ENCODE measurements around the gene JADE2. TPM values are rescaled to one million over a fixed set of nuclear protein-coding genes. Genes with fewer than 3 reads are reported as not detected.
"Not testable (repeated sequence)": the region's sequence is repeated elsewhere in the genome, so short reads cannot be mapped to it uniquely, and the experiment has no call there.

The JADE2 gene
- total RNA-seq, 1 experiment from 2014 or later = 39.9 TPM

DNA sequence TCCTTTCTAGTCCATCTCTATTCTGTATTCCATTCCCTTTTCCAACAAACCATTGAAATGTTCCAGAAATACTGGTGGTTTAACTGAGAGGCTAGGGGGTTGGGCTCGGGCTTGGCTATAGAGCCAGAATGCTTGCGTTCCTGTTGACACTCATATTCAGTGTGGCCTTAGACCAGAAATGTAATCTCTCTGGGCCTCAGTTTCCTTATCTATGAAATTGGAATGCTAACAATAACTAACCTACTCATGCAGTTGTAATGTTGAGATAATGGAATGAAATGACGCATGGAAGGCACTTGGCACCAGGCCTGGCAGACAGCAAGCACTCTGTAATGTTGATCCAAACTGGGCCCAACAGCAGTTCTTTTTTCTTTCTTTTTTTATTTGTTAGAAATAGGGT, 26.8 kb downstream of the JADE2 start (continued):
- TF ChIP-seq ZNF274 (IDR thresholded peaks at IDR 0.05; ENCODE audit: low read depth, low read length) (no peak), TCF7L2 (IDR thresholded peaks at IDR 0.05; ENCODE audit: borderline replicate concordance, extremely low read depth, insufficient read depth, insufficient read length) (no peak), SP1 (IDR thresholded peaks at IDR 0.05; ENCODE audit: low read depth) (no peak), SRF (IDR thresholded peaks at IDR 0.05; ENCODE audit: low read depth) (no peak), REST (IDR thresholded peaks at IDR 0.05; ENCODE audit: low read depth) (no peak), RAD21 (IDR thresholded peaks at IDR 0.05; ENCODE audit: low read depth) (no peak)

- H3K9me2 ChIP-seq (ENCODE audit: insufficient read depth); CTCF ChIA-PET; H3K4me2 ChIP-seq (ENCODE audit: low read length); H2AFZ ChIP-seq (ENCODE audit: low read depth, low read length, poor library complexity, severe bottlenecking); H3K27ac ChIP-seq (ENCODE audit: low read depth, low read length); H3K9me3 ChIP-seq (ENCODE audit: control insufficient read depth in 1 of 2, insufficient read depth in 1 of 2, low read depth in 1 of 2, low read length in 2 of 2); H3K79me2 ChIP-seq (ENCODE audit: insufficient read depth, low read length); POLR2A ChIA-PET; BruUV-seq (replicated peaks); ATAC-seq; H3K27me3 ChIP-seq (ENCODE audit: insufficient read depth, low read length); H3K4me3 ChIP-seq (replicated peaks in 1 of 2; ENCODE audit: low read depth in 1 of 2, low read length in 2 of 2); DNase-seq (ENCODE audit: low read depth, low spot score); H3K9ac ChIP-seq (ENCODE audit: low read length); intact Hi-C loops (cut with micrococcal nuclease); RAD21 ChIA-PET (ENCODE audit: low non-redundant PET in 1 of 2, low total read pairs in 2 of 2, uncharacterized antibody in 2 of 2, unreplicated experiment in 2 of 2); H4K20me1 ChIP-seq (ENCODE audit: insufficient read depth): not testable (repeated sequence)
- H3K36me3 ChIP-seq (ENCODE audit: control insufficient read depth in 1 of 2, insufficient read depth in 2 of 2, low read length in 2 of 2) = peaks cover 0 to 11% of the 10 kb centered on the region in 2 experiments; a peak in 1 of 4 replicates
- H3K4me1 ChIP-seq (ENCODE audit: control insufficient read depth in 1 of 2, insufficient read depth in 2 of 2, low read length in 2 of 2) = peaks cover 14 to 32% of the 10 kb centered on the region in 2 experiments
These were observed 27.2 kb downstream of the JADE2 start for GRCh38 chr5:134552716-134553115.
